Measurements from ENCODE around the gene DENND6B. TPM values are rescaled to one million over a fixed set of nuclear protein-coding genes. Genes with fewer than 3 reads are reported as not detected.

The DENND6B gene
- total and polyA plus RNA-seq, 2 donors (not counting 3 experiments of a cell fraction or from before 2014, with no cell fraction given), result 4.1 to 5.9 TPM

DNA sequence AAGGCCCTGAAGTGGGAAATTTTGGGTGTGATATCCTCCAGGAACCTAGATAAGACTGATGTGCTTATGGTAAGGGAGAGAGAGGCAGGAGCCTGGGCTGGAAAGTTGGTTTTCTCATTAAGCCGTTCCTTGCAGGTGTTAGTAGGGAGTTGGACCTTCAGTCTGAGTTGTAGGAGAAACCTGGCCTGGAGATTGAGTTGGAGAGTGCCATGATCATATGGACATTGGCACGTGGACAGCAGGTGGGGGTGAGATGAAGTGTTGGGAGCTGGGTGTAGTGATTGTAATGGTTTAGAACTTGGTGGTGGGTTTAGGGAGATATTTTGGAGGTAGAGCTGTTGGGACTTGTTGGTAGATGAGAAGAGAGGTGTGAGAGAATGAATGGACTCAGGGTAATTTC lies 21.2 kb upstream of the DENND6B start:
- intact Hi-C loops (cut with micrococcal nuclease) (no loop called here), dilution Hi-C loops (cut with MboI; ENCODE audit: extremely low pct_ligation_motif_present, low sequenced_read_pairs) (no loop called here)
- Histone ChIP-seq H3K27ac (ENCODE audit: insufficient read depth, low read depth, low read length) (no peak overlapping the region), H3K79me2 (ENCODE audit: control insufficient read depth, insufficient read depth, low read length) (peaks cover 42% of the 10 kb centered on the region), H4K20me1 (replicated peaks; ENCODE audit: control insufficient read depth, extremely low read depth, insufficient read depth, low read length) (peaks cover 3% of the 10 kb centered on the region), H3K9me1 (replicated peaks; ENCODE audit: control insufficient read depth, extremely low read depth, insufficient read depth, low read length) (no peaks in the 10 kb centered on the region), H3K4me1 (ENCODE audit: control insufficient read depth, extremely low read depth, insufficient read depth, low read length) (no peaks in the 10 kb centered on the region), H2AFZ (ENCODE audit: low read depth, low read length) (no peak overlapping the region), H3K4me2 (ENCODE audit: insufficient read depth, low read length) (no peak overlapping the region), H3K9ac (replicated peaks; ENCODE audit: extremely low read depth, insufficient read depth, low read length) (no peak overlapping the region), H3K9me3 (replicated peaks; ENCODE audit: control insufficient read depth, insufficient read depth, low read length) (no peaks in the 10 kb centered on the region), H3K4me3 (replicated peaks in 1 of 3; ENCODE audit: insufficient read depth in 1 of 3, low read depth in 1 of 3, low read length in 3 of 3) (no peak overlapping the region), H3K27me3 (ENCODE audit: control insufficient read depth in 2 of 2, insufficient read depth in 2 of 2, low read length in 2 of 2) (no peaks in the 10 kb centered on the region), H3K36me3 (ENCODE audit: control insufficient read depth in 2 of 2, extremely low read depth in 1 of 2, insufficient read depth in 2 of 2, low read length in 2 of 2) (peaks cover 1 to 2% of the 10 kb centered on the region in 2 experiments)
- ChIA-PET CTCF (interaction anchor here (1.1 kb wide), 1 partner anchor 95 kb away, joined by 3 read pairs; no protein-coding TSS in a partner anchor), POLR2A (no interaction called here)
- FAIRE-seq, result no peak
- DNase-seq (ENCODE audit: low read depth, low spot score), result no peak
- BruUV-seq (replicated peaks), result no TSS peak
- TF ChIP-seq POLR2AphosphoS5 (IDR thresholded peaks at IDR 0.05; ENCODE audit: insufficient read depth, low read depth, low read length) (no peak), JUN (IDR thresholded peaks at IDR 0.05; ENCODE audit: borderline replicate concordance, insufficient read depth, insufficient read length, low read depth) (no peak), GATA2 (IDR thresholded peaks at IDR 0.05; ENCODE audit: insufficient read depth, insufficient read length, low read depth, low read length) (no peak), FOS (IDR thresholded peaks at IDR 0.05; ENCODE audit: borderline replicate concordance, insufficient read depth, low read length) (no peak), POLR2A (IDR thresholded peaks at IDR 0.05; ENCODE audit: low read depth, low read length) (no peak), EZH2 (IDR thresholded peaks at IDR 0.05; ENCODE audit: borderline replicate concordance, low read depth, low read length, severe bottlenecking) (no peak)
- TF ChIP-seq, protein P1, sequence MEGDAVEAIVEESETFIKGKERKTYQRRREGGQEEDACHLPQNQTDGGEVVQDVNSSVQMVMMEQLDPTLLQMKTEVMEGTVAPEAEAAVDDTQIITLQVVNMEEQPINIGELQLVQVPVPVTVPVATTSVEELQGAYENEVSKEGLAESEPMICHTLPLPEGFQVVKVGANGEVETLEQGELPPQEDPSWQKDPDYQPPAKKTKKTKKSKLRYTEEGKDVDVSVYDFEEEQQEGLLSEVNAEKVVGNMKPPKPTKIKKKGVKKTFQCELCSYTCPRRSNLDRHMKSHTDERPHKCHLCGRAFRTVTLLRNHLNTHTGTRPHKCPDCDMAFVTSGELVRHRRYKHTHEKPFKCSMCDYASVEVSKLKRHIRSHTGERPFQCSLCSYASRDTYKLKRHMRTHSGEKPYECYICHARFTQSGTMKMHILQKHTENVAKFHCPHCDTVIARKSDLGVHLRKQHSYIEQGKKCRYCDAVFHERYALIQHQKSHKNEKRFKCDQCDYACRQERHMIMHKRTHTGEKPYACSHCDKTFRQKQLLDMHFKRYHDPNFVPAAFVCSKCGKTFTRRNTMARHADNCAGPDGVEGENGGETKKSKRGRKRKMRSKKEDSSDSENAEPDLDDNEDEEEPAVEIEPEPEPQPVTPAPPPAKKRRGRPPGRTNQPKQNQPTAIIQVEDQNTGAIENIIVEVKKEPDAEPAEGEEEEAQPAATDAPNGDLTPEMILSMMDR (IDR thresholded peaks at IDR 0.05; ENCODE audit: extremely low read depth in 1 of 2, insufficient read depth in 1 of 2, low read depth in 1 of 2, low read length in 2 of 2), result no peak
- TF ChIP-seq, protein P2, sequence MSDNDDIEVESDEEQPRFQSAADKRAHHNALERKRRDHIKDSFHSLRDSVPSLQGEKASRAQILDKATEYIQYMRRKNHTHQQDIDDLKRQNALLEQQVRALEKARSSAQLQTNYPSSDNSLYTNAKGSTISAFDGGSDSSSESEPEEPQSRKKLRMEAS (IDR thresholded peaks at IDR 0.05; ENCODE audit: insufficient read depth, insufficient read length), result no peak

Measured in endothelial cell of umbilical vein (primary cell).